Suppressor macrophage treated with lipopolysaccharide for 4 hours (primary cell): Measurements from ENCODE around the gene SLC8A3.

ENCODE experiments used
- DNase-seq: peaks from one replicate; pipeline ENCODE4 v3.0.0-alpha.2; 2020

SLC8A3 gene

DNA sequence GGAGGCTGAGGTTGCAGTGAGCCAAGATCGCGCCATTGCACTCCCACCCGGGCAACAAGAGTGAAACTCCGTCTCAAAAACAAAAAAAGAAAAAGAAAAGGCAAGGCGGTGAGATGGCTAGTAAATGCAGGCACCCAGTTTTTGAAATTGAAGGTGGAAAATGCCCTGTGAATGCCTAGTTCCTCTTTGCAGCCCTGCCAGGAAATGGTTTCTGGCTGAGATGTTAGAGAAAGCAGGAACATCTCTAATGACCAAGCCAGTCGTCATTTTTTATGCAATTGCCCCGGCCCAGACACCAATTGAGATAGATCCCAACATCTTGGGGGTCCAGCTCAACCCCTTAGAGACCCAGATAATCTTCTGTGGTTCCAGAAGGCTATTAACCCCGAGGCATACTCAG, 17.0 kb downstream of the SLC8A3 start:
- peak; percentile 57 for DNase-seq

DNA sequence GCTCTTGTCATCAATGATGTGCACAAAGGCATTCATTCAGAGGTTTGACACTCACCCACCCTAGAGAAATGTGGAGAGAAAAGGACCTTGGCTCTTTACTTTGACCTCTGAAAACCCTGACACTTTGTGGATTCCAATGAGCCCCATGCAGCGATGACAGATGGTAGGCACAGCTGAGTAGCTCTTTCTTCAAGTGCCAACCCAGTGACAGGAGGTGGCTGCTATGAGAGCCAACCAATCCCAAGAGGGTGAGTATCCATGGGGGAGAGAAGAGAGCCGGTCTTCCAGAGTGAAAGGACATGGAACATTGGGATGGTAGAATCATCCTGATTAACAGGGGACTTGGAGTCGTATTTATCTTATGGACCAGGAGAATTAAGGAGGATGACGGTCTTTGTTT, 17.8 kb downstream of the SLC8A3 start:
- no peak for DNase-seq

DNA sequence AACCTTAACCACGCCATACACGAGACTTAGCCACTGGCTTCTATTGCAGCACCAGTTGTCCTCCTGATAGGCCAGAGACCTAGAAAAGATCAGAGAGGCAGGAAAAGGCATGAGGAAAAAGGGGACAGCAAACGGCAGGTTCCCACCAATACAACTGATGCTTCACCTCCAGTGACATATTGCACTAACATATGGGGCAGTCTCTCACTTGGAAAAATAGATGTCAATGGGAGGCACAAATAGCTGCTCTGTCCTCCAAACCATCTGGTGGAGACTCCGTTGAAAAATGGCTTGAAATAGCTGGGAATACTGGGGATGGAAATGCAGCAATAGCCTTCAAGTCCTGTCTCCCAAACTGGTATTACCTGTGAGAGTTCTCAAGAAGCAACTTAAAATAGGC, 20.3 kb downstream of the SLC8A3 start:
- no peak for DNase-seq

DNA sequence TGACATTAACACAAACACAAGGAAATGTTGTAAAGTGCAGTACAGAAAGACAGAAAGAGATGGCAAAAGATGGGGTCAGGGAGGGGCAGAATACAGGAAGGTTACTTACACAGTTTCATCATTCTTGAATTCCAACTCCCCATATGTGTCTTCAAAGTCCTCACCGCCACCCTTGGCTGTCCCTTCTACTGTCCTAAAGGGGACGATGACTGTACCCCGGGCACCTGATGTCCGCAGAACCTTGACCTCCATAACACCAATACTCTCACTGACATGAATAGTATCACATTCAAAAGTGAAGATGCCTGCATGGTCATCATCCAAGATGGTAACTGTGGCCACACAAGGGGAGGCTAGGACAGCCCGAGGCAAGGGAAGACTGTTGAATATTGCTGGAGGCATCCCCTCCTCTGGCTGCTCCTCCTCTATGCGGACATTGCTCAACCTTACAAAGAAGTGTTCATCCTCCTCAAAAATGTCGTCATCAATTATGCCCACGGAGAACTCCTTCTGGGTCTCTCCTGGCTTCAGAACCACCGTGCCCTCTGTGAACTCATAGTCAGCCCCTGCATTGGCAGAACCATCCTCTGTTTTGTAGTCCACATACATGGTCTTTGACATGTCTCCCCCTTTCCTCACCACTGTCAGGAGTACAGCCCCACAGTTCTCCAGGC, 22.1 kb downstream of the SLC8A3 start:
- no peak for DNase-seq

DNA sequence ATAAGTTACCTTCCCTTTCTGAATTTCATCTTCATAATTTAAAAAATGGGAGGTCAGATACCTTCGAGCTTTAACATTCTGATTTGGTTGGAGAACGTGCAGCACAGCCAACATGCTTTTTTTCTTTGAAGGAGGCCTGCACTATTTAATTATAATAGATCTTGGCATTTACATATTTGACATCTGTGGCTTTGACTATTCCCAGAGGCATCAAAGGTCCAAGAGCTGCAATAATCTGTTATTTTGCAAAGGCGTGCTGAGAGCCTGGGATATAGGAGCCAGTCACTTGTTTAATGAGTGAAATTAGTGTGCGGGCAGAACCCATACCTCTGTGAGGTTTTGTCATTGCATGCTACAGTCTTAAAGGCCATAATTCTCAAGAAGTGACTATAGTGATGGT, 26.4 kb downstream of the SLC8A3 start:
- DNase-seq, result no peak

DNA sequence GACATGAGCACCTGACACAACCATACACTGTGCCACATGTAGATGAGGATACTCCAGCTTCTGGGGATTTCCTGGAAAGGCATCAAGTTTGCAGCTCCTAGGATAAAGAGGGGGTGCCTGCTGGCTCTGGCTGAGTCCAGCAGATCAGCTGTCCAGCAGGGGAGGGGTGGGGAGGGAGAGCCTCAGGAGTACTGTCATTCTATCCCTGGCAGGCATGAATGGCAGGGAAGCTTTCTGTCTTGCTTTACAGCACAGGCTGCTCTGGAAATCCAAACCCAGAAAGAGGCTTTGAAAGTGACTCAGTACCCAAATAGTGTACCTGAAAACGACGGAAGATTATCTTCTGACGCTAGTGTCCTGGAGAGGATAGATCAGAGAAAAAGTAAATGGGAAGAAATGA, 32.2 kb downstream of the SLC8A3 start:
- no peak for DNase-seq

DNA sequence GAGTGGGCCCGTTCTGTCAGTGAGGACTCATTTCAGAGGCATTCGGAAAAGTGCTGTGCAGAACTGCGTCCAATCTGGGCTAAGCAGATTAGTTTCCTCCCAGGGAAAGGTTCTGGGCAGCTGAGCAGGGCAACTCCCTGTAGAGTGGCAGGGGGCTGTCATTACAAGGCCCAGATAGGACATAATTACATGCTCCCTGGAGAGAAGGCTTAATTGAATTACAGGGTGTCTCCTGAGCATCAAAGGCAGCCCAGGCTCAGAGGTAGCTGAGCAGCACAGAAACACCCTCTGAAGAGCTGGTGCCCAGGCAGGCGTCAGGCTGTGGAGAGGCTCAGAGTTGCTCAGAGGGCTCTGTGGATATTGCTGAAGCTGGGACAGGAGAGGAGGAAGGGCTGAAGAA, 36.0 kb downstream of the SLC8A3 start:
- no peak for DNase-seq

DNA sequence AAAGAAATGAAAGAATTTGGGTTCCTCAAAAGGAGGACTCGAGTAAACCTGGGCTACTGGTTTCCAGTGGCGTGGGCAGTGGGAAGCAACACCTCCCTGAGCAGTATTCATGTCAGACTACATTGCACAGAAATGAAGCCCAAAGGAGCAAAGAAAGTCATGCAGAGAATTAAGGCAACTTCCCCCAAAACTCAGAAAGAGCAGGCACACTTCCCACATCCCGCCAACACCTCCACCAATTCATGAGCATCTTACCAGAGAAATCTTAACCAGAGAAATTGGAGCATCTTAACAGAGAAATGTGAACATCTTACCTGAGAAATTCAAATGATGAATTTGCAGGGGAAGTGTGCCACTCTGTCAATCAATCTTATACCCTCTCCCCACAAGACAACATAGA, 36.7 kb downstream of the SLC8A3 start:
- DNase-seq, result no peak

DNA sequence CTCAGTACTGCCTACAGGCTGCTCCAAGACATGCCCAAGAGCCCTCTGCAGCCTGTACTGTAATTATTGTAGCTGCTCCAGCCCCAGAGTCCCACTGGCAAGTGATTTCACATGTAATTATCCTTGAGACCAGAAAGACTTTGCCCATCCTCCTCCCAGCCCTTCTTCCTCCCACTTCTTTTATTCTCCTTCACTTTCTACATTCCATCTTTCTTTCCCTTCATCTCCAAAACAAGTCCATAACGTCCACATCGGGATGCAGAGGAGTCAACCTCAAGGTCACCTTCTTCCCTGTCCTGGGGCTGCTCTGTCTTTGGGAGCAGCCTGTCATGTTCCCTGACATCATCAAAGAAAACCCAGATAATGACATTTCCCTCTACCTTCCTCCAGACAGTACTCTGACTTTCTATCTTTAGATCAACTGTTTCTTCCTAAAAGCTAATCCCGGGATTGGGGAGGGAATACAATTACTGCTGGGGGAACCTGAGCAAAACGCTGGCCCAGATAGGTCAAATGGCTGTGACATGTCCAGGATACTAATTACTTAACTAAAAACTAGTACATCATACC, 39.1 kb downstream of the SLC8A3 start:
- DNase-seq, result no peak

DNA sequence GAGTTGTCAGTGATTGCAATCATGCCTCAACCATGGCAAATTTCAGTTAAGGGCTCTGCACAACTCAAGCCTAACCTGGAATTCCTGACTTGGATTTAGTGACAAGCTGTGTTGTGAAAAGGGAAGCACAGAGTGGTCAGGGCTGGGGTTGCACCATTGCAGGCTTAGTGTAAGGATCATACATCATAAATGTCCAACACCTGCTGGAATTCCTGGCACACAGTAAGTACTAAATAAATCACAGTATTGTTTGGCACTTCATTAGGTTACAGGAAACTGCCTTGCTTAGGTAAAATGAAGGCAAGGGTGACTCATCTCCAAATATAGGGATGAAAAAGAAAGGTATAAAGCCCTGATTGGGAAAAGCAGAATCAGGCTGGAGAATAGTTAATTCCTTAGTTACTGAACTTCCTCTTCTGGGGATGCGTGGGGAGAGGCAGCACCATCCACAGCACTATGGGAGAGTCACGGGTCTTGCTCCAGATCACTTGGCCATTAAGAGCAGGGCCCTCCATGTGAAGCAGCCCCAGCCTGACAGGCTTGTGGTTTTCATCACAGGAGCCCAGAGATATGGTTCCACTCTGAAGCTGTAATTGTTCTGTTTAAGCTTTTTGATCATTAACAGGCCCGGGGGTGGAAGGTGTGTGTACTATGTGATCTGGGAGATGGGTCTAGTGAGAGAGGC, 39.7 kb downstream of the SLC8A3 start:
- DNase-seq, result peak; percentile 48

DNA sequence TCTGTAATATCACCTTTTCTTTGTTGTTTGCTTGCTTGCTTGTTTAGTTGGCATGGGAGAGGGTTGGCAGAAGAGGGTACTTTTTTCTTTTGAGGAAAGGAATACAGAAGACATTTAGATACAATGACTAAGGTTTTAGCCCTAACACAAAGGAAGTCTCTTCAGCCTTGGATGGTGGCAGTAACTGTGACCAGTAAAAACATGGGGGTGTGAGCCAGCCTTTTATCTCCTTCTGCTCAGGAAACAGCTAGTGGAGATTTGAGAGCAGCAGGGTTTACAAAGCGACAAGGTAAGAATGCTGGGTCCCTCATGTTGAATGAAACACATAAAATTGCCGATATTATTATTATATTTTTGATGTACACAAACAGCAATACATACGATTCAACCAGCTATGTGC, 40.4 kb downstream of the SLC8A3 start:
- no peak for DNase-seq

DNA sequence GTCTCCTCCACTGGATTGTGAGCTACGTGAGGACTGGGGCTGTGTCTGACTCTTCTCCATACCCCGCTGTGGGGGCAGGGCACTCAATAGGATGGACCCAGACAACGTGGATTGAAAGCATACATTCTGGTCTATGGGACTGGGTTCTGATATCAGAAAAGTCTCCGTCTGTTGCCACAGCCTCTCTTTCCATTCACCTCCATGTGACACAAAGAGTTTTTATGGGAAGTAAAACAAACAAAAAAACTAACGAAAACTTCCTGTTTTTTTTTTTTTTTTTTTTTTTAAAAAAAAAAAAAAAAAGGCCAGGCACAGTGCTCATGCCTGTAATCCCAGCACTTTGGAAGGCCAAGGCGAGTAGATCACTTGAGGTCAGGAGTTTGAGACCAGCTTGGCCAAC, 44.7 kb downstream of the SLC8A3 start:
- DNase-seq, result peak; percentile 48

DNA sequence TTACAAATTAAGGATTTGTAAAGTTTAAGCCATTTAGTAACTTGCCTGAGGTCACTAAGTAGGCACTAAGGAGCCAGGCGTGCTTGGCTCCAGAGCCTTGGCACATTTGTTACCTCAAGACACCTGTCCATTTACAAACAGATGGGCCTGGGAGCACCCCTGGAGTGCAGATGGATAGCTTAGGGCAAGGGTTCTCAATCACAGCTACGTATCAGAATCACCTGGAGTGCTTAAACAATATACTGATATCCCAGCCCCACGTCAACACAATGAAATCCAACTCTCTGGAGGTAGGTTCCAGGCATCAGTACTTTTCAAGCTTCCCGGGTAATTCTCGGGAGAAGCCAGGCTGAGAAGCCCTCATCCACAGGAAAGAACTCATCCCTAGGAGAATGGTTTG, 45.4 kb downstream of the SLC8A3 start:
- no peak for DNase-seq

DNA sequence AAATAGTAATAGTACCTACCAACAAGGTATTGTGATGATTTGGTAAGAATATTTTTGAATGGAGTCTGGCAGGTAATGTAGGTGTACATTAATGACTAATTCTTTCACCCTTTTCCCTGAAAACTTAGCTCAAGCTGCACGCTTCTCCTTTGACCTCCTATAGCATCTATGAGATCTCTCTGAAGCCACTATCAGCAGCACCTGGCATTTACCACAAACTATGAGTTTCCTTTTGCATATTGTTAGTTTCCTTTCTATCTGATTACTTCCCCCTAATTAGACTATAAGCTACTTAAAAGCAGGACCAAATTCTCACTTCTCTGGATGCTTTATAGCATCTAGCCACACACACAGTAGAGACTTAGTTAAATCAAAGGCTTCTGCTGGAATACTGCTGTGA, 48.1 kb downstream of the SLC8A3 start:
- DNase-seq, result no peak

DNA sequence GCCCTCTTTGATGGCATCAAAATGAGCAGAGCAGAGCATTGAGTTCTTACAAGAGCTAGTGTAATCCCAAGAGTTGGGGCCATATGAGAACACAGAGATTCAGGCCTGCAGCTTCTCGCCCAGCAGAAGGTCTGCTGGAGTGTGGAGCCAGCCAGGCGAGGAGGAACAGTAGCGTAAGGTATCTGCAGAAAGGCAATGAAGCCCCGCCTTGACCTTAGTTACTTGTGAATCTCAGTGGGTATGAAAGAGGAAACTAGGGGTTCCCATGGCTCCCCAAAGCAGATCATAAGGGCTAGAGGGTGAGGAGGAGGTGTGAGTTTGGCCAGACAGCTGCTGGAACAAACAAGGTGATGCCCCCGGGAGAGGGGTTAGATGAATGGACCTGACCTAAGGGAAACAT, 49.4 kb downstream of the SLC8A3 start:
- no peak for DNase-seq

DNA sequence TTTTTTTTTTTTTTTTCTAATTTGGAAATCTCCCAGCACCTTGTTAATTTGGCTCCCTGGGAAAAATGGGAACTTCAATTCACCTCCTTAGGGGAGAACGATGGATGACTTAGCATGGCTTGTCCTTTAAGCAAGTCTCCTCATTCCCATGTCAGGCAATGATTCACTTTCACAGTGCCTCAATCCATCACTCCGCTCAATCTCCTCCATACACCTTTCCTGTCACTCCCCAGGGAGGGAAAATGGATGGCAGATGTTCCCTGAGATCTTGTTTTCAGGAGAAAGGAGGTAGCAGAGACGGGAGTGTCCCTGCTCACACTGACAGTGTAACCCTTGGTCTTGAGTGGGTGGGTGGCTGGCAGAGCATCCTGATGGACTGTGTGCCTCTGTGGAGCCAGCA, 51.0 kb downstream of the SLC8A3 start:
- no peak for DNase-seq

DNA sequence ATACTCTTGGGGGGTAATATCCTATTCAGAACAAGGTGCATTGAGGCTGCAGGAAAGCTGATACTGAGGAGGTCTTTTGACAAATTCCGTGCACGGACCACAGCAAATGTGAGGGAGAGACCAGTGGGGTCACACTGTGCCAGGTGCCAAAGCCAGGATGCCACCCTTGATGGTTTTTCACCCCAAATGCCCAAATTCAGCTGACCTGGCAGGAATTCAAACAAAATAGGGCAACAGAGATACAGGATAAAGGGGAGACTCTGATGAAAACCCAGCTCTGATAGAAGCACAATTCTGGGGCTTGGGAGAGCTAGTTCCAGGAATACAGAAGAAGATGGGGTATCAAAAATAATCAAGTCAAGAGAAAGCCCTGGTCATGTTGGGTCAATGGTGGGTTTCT, 55.3 kb downstream of the SLC8A3 start:
- DNase-seq, result no peak

DNA sequence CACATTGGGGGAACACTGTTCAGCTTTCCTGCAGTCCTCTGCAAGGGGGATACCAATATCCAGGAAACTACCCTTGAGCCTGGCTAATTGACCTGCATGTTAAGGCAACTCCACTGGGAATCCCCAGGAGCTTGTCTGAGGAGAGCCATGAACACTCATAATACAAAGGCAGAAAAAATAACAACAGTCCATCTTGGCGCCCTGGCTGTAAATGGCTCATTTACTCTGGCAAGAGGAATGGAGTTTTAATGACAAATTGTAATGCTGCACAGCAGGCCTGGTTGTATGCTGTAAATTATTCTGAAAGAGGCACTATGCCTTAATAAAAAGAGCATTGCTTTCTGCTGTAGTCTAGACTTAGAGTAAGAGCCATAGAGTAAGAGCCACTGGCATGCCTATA, 58.3 kb downstream of the SLC8A3 start:
- no peak for DNase-seq

DNA sequence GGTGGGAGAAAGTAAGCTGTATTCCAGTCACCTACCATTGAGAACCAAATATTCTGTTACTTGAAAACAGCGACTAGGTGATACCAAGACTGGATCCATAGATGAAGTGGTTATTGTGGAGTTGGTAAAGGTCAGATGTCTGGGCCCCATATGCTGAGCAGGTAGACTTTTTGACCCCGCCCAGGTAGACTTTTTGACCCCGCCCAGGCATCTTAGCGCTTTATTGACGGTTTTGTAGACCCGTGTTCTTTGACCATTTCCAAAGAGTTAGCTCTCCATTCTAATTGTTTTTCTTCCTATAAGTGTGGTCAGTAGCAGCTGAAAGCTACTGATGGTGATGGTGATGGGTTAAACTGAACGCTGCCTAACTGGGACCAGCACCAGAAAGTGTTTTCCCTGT, 61.6 kb downstream of the SLC8A3 start:
- DNase-seq, result no peak

DNA sequence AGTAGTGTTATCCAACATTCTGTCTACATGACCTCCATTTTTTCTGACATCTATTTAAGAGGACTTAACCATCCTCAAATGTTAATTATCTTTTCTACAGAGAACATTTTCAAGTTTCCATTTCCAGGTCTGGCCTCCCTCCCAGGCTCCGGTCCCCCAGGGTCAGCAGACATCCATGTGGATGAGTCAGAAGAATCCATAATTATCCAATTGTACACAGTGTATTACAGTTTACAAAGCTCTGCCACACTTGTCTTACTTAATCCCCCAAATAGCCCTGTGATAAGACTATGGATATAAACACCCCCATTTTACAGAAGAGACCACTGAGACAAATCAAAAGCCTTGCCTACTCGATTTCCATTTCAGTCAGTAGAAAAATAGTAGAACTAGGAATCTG, 65.0 kb downstream of the SLC8A3 start:
- DNase-seq, result no peak

DNA sequence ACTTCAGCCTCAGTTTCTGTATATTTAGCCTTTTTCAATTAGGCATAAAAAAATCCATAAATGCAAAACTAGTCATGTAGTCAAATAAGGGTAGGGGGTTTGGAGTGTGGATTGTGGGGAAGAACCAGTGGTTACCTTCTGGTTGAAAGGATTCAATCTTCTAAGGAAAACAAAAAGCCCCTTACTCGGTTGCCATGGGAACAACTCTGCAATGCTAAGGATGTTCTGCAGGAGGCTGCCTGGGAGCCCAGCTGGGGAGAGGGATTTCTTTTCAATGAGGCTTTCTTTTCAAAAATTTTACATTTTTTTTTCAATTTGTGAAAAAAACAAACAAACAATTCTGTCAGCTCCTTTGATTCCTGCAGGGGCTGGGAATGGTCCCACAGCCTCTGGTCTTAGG, 67.2 kb downstream of the SLC8A3 start:
- DNase-seq, result no peak

DNA sequence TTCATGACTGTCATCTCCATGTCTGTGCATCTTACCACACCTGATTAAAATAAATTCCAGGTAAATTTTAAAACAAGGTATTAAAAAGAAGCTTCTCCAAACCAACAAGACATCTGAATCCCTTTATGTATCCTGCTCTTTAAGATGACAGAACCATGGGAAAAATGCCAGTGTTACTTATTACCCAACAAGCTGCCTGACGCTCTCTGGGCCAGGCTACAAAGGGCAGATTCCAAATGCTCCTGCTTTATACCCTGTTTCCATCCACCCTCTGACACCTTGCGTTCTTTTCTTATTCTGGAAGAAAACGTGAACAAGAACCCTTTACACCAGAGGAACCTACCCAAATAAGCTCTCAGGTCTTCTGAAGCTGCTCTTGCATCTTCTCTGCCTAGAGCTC, 70.7 kb downstream of the SLC8A3 start:
- DNase-seq, result no peak

DNA sequence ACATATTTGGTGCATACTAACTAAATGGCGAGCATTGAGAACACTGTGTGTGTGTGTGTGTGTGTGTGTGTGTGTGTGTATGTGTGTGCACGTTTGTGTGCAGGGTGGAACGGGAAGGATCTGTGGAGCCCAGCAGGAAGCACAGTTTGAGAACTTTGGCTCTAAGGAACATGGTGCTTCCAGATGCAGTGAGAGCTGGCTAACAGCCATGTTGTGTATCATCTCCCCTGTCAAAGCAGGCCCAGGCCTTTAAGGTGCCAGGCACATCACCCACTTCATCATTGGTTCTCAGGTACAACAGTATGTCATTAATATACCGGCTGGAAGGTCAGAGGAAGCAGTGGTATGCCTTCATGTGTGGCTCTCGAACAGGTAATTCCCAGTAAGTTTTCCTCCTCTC, 72.5 kb downstream of the SLC8A3 start:
- no peak for DNase-seq

DNA sequence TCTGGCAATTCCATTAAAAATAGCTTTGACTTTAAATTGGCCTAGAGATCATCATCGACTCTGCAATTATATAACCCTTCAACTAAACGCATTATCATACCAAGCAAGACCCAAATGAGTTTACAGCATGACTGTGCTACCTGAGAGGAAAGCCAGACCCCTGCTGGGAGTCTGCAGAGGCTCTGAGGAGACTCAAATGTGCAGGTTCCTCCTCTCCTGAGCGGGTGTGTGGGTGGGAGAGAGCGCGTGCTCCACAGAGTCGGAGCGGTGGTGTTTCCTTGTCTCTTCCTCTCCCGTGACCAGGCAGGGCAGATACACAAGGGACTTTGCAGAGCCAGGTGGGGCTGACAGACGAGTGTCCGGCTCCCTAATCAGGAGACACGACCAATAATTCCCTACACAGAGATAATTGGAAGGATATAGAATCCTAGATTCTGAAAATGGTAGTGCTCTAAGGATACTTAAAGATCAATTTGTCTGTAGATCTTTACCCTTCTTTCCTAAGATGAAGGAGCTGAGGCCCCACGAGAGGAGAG, 74.1 kb downstream of the SLC8A3 start:
- DNase-seq, result no peak

DNA sequence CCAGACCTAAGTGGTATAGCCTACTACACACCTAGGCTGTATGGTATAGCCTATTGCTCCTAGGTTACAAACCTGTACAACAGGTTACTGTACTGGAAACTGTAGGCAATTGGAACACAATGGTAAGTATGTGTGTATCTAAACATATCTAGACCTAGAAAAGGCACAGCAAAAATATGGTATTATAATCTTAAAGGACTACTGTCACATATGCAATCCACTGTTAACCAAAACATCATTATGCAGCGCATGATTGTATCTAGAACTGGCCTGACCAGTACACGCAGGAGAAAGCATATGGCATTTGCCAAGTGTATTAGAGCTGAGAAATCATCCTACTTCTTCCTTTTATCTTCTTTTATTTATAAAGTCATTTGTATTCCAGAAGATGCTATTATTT, 75.5 kb downstream of the SLC8A3 start:
- no peak for DNase-seq
